ENCODE results near the gene SLC35E2B. TPM values are rescaled to one million over a fixed set of nuclear protein-coding genes. Genes with fewer than 3 reads are reported as not detected.
A peak's percentile ranks its signal among the peaks of the same experiment; 100 is the strongest.
"Not testable (repeated sequence)": the region's sequence is repeated elsewhere in the genome, so short reads cannot be mapped to it uniquely, and the experiment has no call there.

Gene SLC35E2B
- total RNA-seq, 3 donors from 2014 or later = 32.4 to 75.2 (median 73.8) TPM

- intact Hi-C loops (cut with DNase I, micrococcal nuclease); ATAC-seq; H3K4me3 ChIP-seq; H3K9me3 ChIP-seq; H3K4me1 ChIP-seq (ENCODE audit: low read depth); H3K36me3 ChIP-seq (ENCODE audit: low read depth): not testable (repeated sequence)
- DNase-seq = peak in 1 of 3 donors; percentile 48
These were observed 33.5 kb upstream of the SLC35E2B start for GRCh38 chr1:1726088-1726487.

GRCh38 chr1:1724035-1724864 lies 31.7 kb upstream of the SLC35E2B start, which contains the start of gene CDK11A:
TSS of gene CDK11A (minus strand) at chr1:1724357. CDS start at chr1:1722818, 1,539 bp downstream.
- H3K36me3 ChIP-seq (ENCODE audit: low read depth); intact Hi-C loops (cut with DNase I, micrococcal nuclease); H3K9me3 ChIP-seq; H3K4me1 ChIP-seq (ENCODE audit: low read depth): not testable (repeated sequence)
- ATAC-seq = peak; percentile 91
- peak; percentile 24 for TF ChIP-seq CTCF (IDR thresholded peaks at IDR 0.05)
- DNase-seq = peak; percentile 96 to 100 (median 98)
- peak within 1 kb of the TSS; percentile 37 for H3K4me3 ChIP-seq

GRCh38 chr1:1721201-1721600 lies 28.6 kb upstream of the SLC35E2B start:
- ATAC-seq (peak; percentile 33), DNase-seq (peak in 1 of 3 donors; percentile 27)
- intact Hi-C loops (cut with DNase I, micrococcal nuclease) = no loop called here
- peaks cover 6% of the 10 kb centered on the region for H3K4me1 ChIP-seq (ENCODE audit: low read depth)
- H3K9me3 ChIP-seq = no peaks in the 10 kb centered on the region
- no peak overlapping the region for H3K4me3 ChIP-seq
- no peak for TF ChIP-seq CTCF (IDR thresholded peaks at IDR 0.05)
- H3K36me3 ChIP-seq (ENCODE audit: low read depth) = peaks cover 2% of the 10 kb centered on the region

GRCh38 chr1:1715109-1715883 lies 22.7 kb upstream of the SLC35E2B start:
- H3K36me3 ChIP-seq (ENCODE audit: low read depth); H3K9me3 ChIP-seq; H3K4me3 ChIP-seq; H3K4me1 ChIP-seq (ENCODE audit: low read depth); intact Hi-C loops (cut with DNase I, micrococcal nuclease): not testable (repeated sequence)
- DNase-seq (peak; percentile 83 to 86 (median 83)), ATAC-seq (peak; percentile 98)

- H3K36me3 ChIP-seq (ENCODE audit: low read depth); H3K4me3 ChIP-seq; H3K4me1 ChIP-seq (ENCODE audit: low read depth); ATAC-seq; H3K9me3 ChIP-seq; intact Hi-C loops (cut with DNase I, micrococcal nuclease): not testable (repeated sequence)
- DNase-seq = peak in 2 of 3 donors; percentile 8 to 19
These were observed 15.3 kb upstream of the SLC35E2B start for GRCh38 chr1:1707897-1708296.

GRCh38 chr1:1707241-1707640 lies 14.6 kb upstream of the SLC35E2B start:
- H3K4me3 ChIP-seq; H3K9me3 ChIP-seq; ATAC-seq; H3K36me3 ChIP-seq (ENCODE audit: low read depth); intact Hi-C loops (cut with DNase I, micrococcal nuclease); H3K4me1 ChIP-seq (ENCODE audit: low read depth): not testable (repeated sequence)
- DNase-seq = peak in 2 of 3 donors; percentile 11 to 29

GRCh38 chr1:1705623-1706022 lies 13.0 kb upstream of the SLC35E2B start:
- H3K4me3 ChIP-seq; intact Hi-C loops (cut with DNase I, micrococcal nuclease); H3K36me3 ChIP-seq (ENCODE audit: low read depth); H3K9me3 ChIP-seq; H3K4me1 ChIP-seq (ENCODE audit: low read depth): not testable (repeated sequence)
- DNase-seq = peak in 2 of 3 donors; percentile 25 to 46
- ATAC-seq = peak; percentile 51

GRCh38 chr1:1704284-1704957 lies 11.8 kb upstream of the SLC35E2B start:
- H3K4me1 ChIP-seq (ENCODE audit: low read depth); H3K9me3 ChIP-seq; ATAC-seq; H3K36me3 ChIP-seq (ENCODE audit: low read depth); intact Hi-C loops (cut with DNase I, micrococcal nuclease); H3K4me3 ChIP-seq: not testable (repeated sequence)
- DNase-seq = peak in 2 of 3 donors; percentile 33 to 34

Data from mucosa of descending colon (tissue), 3 donors.